Loucy (cell line): ENCODE measurements around the gene CMTR1.

Source experiments
- CTCF ChIP-seq: fragments of 200-600 bp; sonication (generic); conservative IDR thresholded peaks from 2 replicates; pipeline ENCODE4 v1.5.1; 2014; ENCODE audit warnings: mild to moderate bottlenecking, antibody characterized with exemption, low read length
- EZH2phosphoT487 ChIP-seq: fragments of 200-600 bp; IDR thresholded peaks from 2 replicates; pipeline ENCODE4 v1.6.1; 2018; ENCODE audit warnings: antibody characterized with exemption, mild to moderate bottlenecking, moderate library complexity, borderline replicate concordance

- TF ChIP-seq CTCF, result no peak
- no peak for TF ChIP-seq EZH2phosphoT487
These were observed 85.1 kb downstream of the CMTR1 start for GRCh38 chr6:37518116-37518515.
